ENCODE results near the gene BUD13.

- TF ChIP-seq REST (IDR thresholded peaks at IDR 0.05; ENCODE audit: insufficient read depth in 1 of 2, low read depth in 2 of 2, low read length in 2 of 2) (no peak), POLR2AphosphoS5 (IDR thresholded peaks at IDR 0.05; ENCODE audit: low read depth, low read length) (no peak), TAF1 (IDR thresholded peaks at IDR 0.05; ENCODE audit: borderline replicate concordance, insufficient read depth, low read length) (no peak)
Measured at GRCh38 chr11:116712428-116712827, 60.4 kb downstream of the BUD13 start.
